Measurements from ENCODE around the gene TLE5.

GRCh38 chr19:3062165-3063105, at the start of gene TLE5:
- peak in 1 of 6 experiments; percentile 8 for TF ChIP-seq CTCF (IDR thresholded peaks at IDR 0.05)
- peak in 1 of 4 donors; percentile 43 for TF ChIP-seq POLR2A (IDR thresholded peaks at IDR 0.05)

Measured in upper lobe of left lung (tissue), 4 donors.